A549 (cell line): ENCODE measurements around the gene MPHOSPH9. TPM values are rescaled to one million over a fixed set of nuclear protein-coding genes. Genes with fewer than 3 reads are reported as not detected.

Experiments used
- ATAC-seq, 2 experiments: fragments of 200-7000 bp in 1 of 2; fragments of >200 bp in 1 of 2; cut with Nextera tagmentation in 1 of 2; cut with Tn5 transposase in 1 of 2; 3 replicates each; pipeline versions ENCODE4 v1.8.0 to v1.9.1; 2018 to 2020; ENCODE audit warnings: mild to moderate bottlenecking in 1 of 2, moderate library complexity in 1 of 2
- CTCF ChIA-PET: fragments of 300-600 bp; sonication (Branson Sonifier 250); formaldehyde crosslinking; extraction: SDS; loops from one replicate; lab custom pipeline; 2021; ENCODE audit warnings: antibody characterized with exemption, inconsistent platforms; lab: Yijun Ruan, JAX
- POLR2A ChIA-PET: fragments of 350-600 bp; formaldehyde crosslinking; extraction: SDS; loops from one replicate; lab custom pipeline; 2021; ENCODE audit warnings: antibody characterized with exemption, inconsistent platforms; lab: Yijun Ruan, JAX
- DNase-seq, 2 experiments: peaks; one replicate each; pipeline versions ENCODE4 v3.0.0 to v3.0.0-alpha.2; 2011 to 2016; ENCODE audit warnings: low read depth in 1 of 2, low spot score in 1 of 2
- FAIRE-seq: peaks from 2 replicates; lab custom pipeline; 2011; peaks lifted over from hg19 to GRCh38; lab: Jason Lieb, UNC
- H3K27ac ChIP-seq, 2 experiments: fragments of >200 bp; sonication (Bioruptor Twin); formaldehyde crosslinking; 3 replicates each; pipeline ENCODE4 v1.5.1; 2016 to 2017
- H3K4me1 ChIP-seq: fragments of >200 bp; sonication (Bioruptor Twin); formaldehyde crosslinking; 3 replicates; pipeline ENCODE4 v1.6.1; 2016
- H3K4me2 ChIP-seq: fragments of >200 bp; sonication (Bioruptor Twin); formaldehyde crosslinking; 3 replicates; pipeline ENCODE4 v1.6.1; 2016
- H3K4me3 ChIP-seq: fragments of >200 bp; sonication (Bioruptor Twin); formaldehyde crosslinking; 3 replicates; pipeline ENCODE4 v1.5.1; 2016
- H3K9me3 ChIP-seq: fragments of >200 bp; sonication (Bioruptor Twin); formaldehyde crosslinking; 3 replicates; pipeline ENCODE4 v1.6.1; 2016
- CBX2 ChIP-seq: fragments of 200-600 bp; sonication (generic); IDR thresholded peaks from 2 replicates; pipeline ENCODE4 v1.6.1; 2016; ENCODE audit warnings: low read depth, mild to moderate bottlenecking, borderline replicate concordance
- EHMT2 ChIP-seq: fragments of 200-600 bp; sonication (generic); IDR thresholded peaks from 2 replicates; pipeline ENCODE4 v1.6.1; 2016; ENCODE audit warnings: antibody characterized with exemption, low read depth, mild to moderate bottlenecking, moderate library complexity
- EP300 ChIP-seq, 2 experiments: fragments of >200 bp; sonication (Bioruptor Twin); formaldehyde crosslinking; IDR thresholded peaks; 2 replicates in 1 of 2; 3 replicates in 1 of 2; pipeline ENCODE4 v1.6.1; 2016 to 2017
- ESRRA ChIP-seq: fragments of 150-350 bp; IDR thresholded peaks from 2 replicates; pipeline ENCODE4 v1.6.1; 2014; ENCODE audit warnings: mild to moderate bottlenecking, low read length, borderline replicate concordance
- HOXA7 ChIP-seq: fragments of 250-450 bp; sonication (Bioruptor Pico); IDR thresholded peaks from 2 replicates; pipeline ENCODE4 v1.5.0; 2020; ENCODE audit warnings: mild to moderate bottlenecking, moderate library complexity
- HOXB13 ChIP-seq: fragments of 250-450 bp; sonication (Bioruptor Pico); IDR thresholded peaks from 2 replicates; pipeline ENCODE4 v1.5.0; 2020; ENCODE audit warnings: low read depth, mild to moderate bottlenecking, moderate library complexity
- KDM1A ChIP-seq: fragments of 200-600 bp; sonication (generic); IDR thresholded peaks from 2 replicates; pipeline ENCODE4 v1.6.1; 2016; ENCODE audit warnings: low read depth, mild to moderate bottlenecking
- KDM5A ChIP-seq: fragments of 200-600 bp; sonication (generic); IDR thresholded peaks from 2 replicates; pipeline ENCODE4 v1.6.1; 2016; ENCODE audit warnings: antibody characterized with exemption, mild to moderate bottlenecking
- MAFK ChIP-seq: fragments of 450-650 bp; IDR thresholded peaks from 2 replicates; pipeline ENCODE4 v1.6.1; 2014; ENCODE audit not compliant: partially characterized antibody
- POLR2A ChIP-seq: IDR thresholded peaks from 2 replicates; pipeline ENCODE4 v1.6.1; 2012; ENCODE audit warnings: mild to moderate bottlenecking, low read length
- RCOR1 ChIP-seq: fragments of 150-350 bp; IDR thresholded peaks from 2 replicates; pipeline ENCODE4 v1.6.1; 2014; ENCODE audit warnings: antibody characterized with exemption, low read length, low read depth
- RFX5 ChIP-seq: fragments of 450-650 bp; IDR thresholded peaks from 2 replicates; pipeline ENCODE4 v1.7.1; 2014; ENCODE audit warnings: antibody characterized with exemption, mild to moderate bottlenecking, moderate library complexity
- SMC3 ChIP-seq: fragments of >200 bp; sonication (Bioruptor Twin); formaldehyde crosslinking; IDR thresholded peaks from 3 replicates; pipeline ENCODE4 v1.6.1; 2018; ENCODE audit warnings: inconsistent platforms
- SREBF2 ChIP-seq: fragments of 450-650 bp; IDR thresholded peaks from 2 replicates; pipeline ENCODE4 v1.6.1; 2014; ENCODE audit warnings: mild to moderate bottlenecking, moderate library complexity
- TP53 ChIP-seq: fragments of 250-450 bp; sonication (Bioruptor Pico); IDR thresholded peaks from 2 replicates; pipeline ENCODE4 v1.5.0; 2021; ENCODE audit warnings: mild to moderate bottlenecking, moderate library complexity
- WGBS: methylation state at CpG from one replicate; pipeline ENCODE4 v1.1.6; 2017; ENCODE audit errors: missing lambda C conversion rate; 5-methylcytosine and 5-hydroxymethylcytosine counted together
- polyA plus RNA-seq, 4 experiments: library from polyadenylated mRNA; depleted of rRNA in 3 of 4; stranded (reverse); fragments of >200 nt; fragmentation: RNase III in 1 of 4; extraction: RNeasy Plus Mini Kit Qiagen cat#74134 plus additional on column Dnase treatment in 1 of 4; gene quantifications; 2 replicates in 3 of 4; 3 replicates in 1 of 4; pipeline ENCODE4 v1.2.3, GENCODE V29; 2011 to 2017
- small RNA-seq, 6 experiments: library from RNA; depleted of rRNA; stranded (forward); fragments of <200 nt; gene quantifications; one replicate each; pipeline ENCODE3, GENCODE V24; 2012
- TF ChIP-seq, protein P1 (sequence below): IDR thresholded peaks from 2 replicates; pipeline ENCODE4 v1.6.1; 2012
- TF ChIP-seq, protein P2 (sequence below): fragments of 250-450 bp; sonication (Bioruptor Pico); IDR thresholded peaks from 2 replicates; pipeline ENCODE4 v1.5.0; 2020; ENCODE audit warnings: low read depth, mild to moderate bottlenecking, moderate library complexity
- TF ChIP-seq, protein P3 (sequence below): fragments of >200 bp; sonication (Bioruptor Twin); formaldehyde crosslinking; IDR thresholded peaks from 3 replicates; pipeline ENCODE4 v1.6.1; 2016

The MPHOSPH9 gene
- polyA plus RNA-seq, 2 of the 4 experiments (the other 2 are of a cell fraction): 31.0 to 74.9 TPM

DNA sequence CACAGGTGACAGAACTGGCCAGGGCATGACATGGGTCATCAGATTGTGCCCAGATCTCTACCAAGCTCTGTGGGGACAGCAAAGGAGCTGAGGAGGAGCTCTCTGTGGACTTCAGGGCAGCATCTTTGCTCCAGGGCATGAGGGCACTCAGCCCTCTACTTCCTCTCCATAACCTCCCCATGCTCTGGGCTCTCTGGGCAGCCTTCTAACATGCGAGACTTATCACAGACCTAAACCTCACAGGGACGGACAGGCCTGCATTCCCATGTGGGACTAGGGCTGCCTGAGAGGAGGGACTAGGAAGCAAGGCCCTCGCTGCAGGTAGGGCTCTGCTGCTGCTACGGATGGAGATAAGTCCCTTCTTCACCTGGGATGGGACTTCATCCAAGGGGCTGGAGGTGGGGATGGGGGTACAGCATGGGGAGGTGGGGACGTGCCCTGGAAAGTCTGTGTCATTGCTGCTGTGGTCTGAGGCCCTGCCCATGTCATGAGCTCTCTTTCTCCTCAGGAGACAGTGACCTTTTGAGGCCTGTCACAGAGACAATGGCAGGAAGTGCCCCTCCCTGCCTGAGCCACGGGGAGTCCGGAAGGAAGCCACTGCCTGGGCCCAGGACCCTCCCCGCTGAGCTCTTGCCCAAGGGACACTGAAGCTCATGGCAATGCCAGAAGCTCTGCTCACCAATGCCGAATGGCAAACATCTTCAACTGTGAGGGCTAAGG is 126.1 kb downstream of the MPHOSPH9 start:
- POLR2A ChIA-PET: no interaction called here
- Histone ChIP-seq H3K27ac (peak overlapping the region; percentile 20 to 66; a peak in 3 of 6 replicates), H3K4me2 (peak overlapping the region; percentile 30; the same call in 2 of the 3 replicates), H3K4me1 (peaks cover 36% of the 10 kb centered on the region), H3K4me3 (no peak overlapping the region), H3K9me3 (no peaks in the 10 kb centered on the region)
- TF ChIP-seq SMC3 (no peak), RCOR1 (no peak), KDM1A (no peak), HOXB13 (CRISPR knock-in tag) (no peak), POLR2A (no peak), HOXA7 (CRISPR knock-in tag) (no peak), EP300 (IDR thresholded peaks at IDR 0.05) (no peak), MAFK (no peak), RFX5 (no peak), SREBF2 (no peak)
- TF ChIP-seq, protein P1, sequence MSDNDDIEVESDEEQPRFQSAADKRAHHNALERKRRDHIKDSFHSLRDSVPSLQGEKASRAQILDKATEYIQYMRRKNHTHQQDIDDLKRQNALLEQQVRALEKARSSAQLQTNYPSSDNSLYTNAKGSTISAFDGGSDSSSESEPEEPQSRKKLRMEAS: no peak
- TF ChIP-seq, protein P2, sequence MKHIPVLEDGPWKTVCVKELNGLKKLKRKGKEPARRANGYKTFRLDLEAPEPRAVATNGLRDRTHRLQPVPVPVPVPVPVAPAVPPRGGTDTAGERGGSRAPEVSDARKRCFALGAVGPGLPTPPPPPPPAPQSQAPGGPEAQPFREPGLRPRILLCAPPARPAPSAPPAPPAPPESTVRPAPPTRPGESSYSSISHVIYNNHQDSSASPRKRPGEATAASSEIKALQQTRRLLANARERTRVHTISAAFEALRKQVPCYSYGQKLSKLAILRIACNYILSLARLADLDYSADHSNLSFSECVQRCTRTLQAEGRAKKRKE (CRISPR knock-in tag): no peak
- TF ChIP-seq, protein P3, sequence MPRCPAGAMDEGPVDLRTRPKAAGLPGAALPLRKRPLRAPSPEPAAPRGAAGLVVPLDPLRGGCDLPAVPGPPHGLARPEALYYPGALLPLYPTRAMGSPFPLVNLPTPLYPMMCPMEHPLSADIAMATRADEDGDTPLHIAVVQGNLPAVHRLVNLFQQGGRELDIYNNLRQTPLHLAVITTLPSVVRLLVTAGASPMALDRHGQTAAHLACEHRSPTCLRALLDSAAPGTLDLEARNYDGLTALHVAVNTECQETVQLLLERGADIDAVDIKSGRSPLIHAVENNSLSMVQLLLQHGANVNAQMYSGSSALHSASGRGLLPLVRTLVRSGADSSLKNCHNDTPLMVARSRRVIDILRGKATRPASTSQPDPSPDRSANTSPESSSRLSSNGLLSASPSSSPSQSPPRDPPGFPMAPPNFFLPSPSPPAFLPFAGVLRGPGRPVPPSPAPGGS: no peak
- WGBS: 74% methylated on average over 9 of the region's 9 CpGs
- no peak for FAIRE-seq
- peak in 1 of 2 experiments; percentile 39 for DNase-seq
- CTCF ChIA-PET: interaction anchor here (1.3 to 5.3 kb wide), 5 partner anchors 10 to 63 kb away, joined by 3 to 27 read pairs (median 4); partner anchors contain the start of gene PITPNM2
- no peak for ATAC-seq

DNA sequence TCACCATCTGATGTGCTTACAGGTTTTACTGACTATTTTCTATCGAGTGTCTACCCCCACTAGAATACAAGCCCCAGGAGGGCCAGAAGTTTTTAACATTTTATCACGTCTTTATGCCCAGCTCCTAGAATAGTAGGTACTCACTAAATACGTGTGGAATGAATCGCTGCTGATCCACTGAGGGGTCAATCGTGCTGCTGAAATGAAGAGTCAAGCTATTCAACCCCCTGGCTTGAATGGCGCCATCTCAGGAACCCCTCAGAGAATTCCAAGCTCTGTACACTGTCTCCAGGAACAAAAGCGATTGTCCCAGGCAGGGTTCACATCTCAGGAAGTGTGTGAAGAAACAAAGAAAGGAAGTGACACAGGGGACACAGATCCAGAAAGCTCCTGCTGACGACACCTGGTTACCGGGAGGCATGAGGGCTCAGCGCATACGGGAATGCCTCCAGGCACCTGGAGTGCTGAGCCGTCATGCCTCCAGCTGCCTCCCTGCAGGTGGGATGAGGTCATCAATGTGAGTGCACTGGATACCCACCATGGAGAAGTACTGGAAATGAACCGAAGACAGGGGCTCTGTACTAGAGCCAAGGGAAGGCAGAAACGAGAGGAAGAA is 127.6 kb downstream of the MPHOSPH9 start:
- Histone ChIP-seq H3K4me1 (peaks cover 36% of the 10 kb centered on the region), H3K9me3 (no peaks in the 10 kb centered on the region)
- FAIRE-seq: no peak
- no peak for ATAC-seq
- TF ChIP-seq EHMT2: no peak
- TF ChIP-seq ESRRA: no peak
- TF ChIP-seq TP53 (CRISPR knock-in tag): no peak
- no peak for TF ChIP-seq RFX5
- TF ChIP-seq, all 56 proteins: peak for 0
- H3K4me2 ChIP-seq: no peak overlapping the region
- POLR2A ChIA-PET: no interaction called here
- CTCF ChIA-PET: interaction anchor here (1.3 to 5.3 kb wide), 4 partner anchors 12 to 61 kb away, joined by 4 to 27 read pairs (median 4); no protein-coding TSS in a partner anchor
- peak overlapping the region in 1 of 2 experiments; percentile 20; a peak in 1 of 6 replicates for H3K27ac ChIP-seq
- H3K4me3 ChIP-seq: no peak overlapping the region
- WGBS: 91% methylated on average over 14 of the region's 14 CpGs
- DNase-seq: no peak

DNA sequence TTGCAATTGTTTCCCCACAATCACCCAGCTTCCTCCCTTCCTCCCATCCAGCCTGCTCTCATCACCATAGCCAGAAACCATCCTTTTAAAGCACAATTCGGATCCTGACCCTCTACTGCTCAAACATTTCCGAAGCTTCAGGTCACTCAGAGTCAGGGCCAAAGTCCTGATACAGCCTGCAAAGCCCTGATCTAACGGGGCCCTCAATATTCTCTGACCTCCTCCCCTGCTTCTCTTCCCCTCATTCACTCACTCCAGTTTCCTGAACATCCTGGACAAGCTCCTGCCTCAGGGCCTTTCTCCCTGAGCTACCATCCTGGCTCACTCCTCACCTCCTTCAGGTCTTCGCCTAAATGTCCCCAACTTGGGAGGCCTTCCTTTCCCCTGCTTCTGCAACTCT is 128.1 kb downstream of the MPHOSPH9 start:
- peaks cover 36% of the 10 kb centered on the region for H3K4me1 ChIP-seq
- ChIA-PET POLR2A (no interaction called here), CTCF (interaction anchor here (1.3 to 5.3 kb wide), 3 partner anchors 19 to 61 kb away, joined by 4 to 27 read pairs (median 5); no protein-coding TSS in a partner anchor)
- ATAC-seq (no peak), DNase-seq (no peak), FAIRE-seq (no peak)
- H3K4me2 ChIP-seq: no peak overlapping the region
- H3K27ac ChIP-seq: peak overlapping the region in 1 of 2 experiments; percentile 20; a peak in 1 of 6 replicates
- H3K9me3 ChIP-seq: no peaks in the 10 kb centered on the region
- TF ChIP-seq CBX2 (no peak), KDM5A (no peak)
- WGBS: 95% methylated on average over 4 of the region's 4 CpGs
- no peak overlapping the region for H3K4me3 ChIP-seq

Small RNA genes within 50 kb of the gene (small RNA-seq; reads per million reads assigned to genes)
- 0 to 0.19 (median 0) reads per million in 6 experiments for gene RNA5SP375

Other genes starting within 250 kb of the MPHOSPH9 start
- 2.6 and 4.3 TPM in 2 replicates for gene PITPNM2, start 82.1 kb downstream of the MPHOSPH9 start, polyA plus RNA-seq (2011; rRNA removed)
- gene PITPNM2, start 82.1 kb downstream of the MPHOSPH9 start, polyA plus RNA-seq (2017; fragmentation: RNase III; extraction: RNeasy Plus Mini Kit Qiagen cat#74134 plus additional on column Dnase treatment): 10.8 to 14.6 TPM (median 13.6 TPM) in 3 replicates
- gene MTRFR, start 295 bp upstream of the MPHOSPH9 start, polyA plus RNA-seq (2011; rRNA removed): 15.5 and 16.0 TPM in 2 replicates
- gene MTRFR, start 295 bp upstream of the MPHOSPH9 start, polyA plus RNA-seq (2017; fragmentation: RNase III; extraction: RNeasy Plus Mini Kit Qiagen cat#74134 plus additional on column Dnase treatment): 23.5 to 27.6 TPM (median 25.2 TPM) in 3 replicates
- gene CDK2AP1, start 38.7 kb upstream of the MPHOSPH9 start, polyA plus RNA-seq (2011; rRNA removed): 249 and 329 TPM in 2 replicates
- 146 to 167 TPM (median 157 TPM) in 3 replicates for gene CDK2AP1, start 38.7 kb upstream of the MPHOSPH9 start, polyA plus RNA-seq (2017; fragmentation: RNase III; extraction: RNeasy Plus Mini Kit Qiagen cat#74134 plus additional on column Dnase treatment)
- 33.4 and 35.7 TPM in 2 replicates for gene SBNO1, start 131.7 kb upstream of the MPHOSPH9 start, polyA plus RNA-seq (2011; rRNA removed)
- 24.4 to 25.9 TPM (median 25.2 TPM) in 3 replicates for gene SBNO1, start 131.7 kb upstream of the MPHOSPH9 start, polyA plus RNA-seq (2017; fragmentation: RNase III; extraction: RNeasy Plus Mini Kit Qiagen cat#74134 plus additional on column Dnase treatment)
- gene KMT5A, start 151.0 kb upstream of the MPHOSPH9 start, polyA plus RNA-seq (2011; rRNA removed): 32.9 and 40.5 TPM in 2 replicates
- gene KMT5A, start 151.0 kb upstream of the MPHOSPH9 start, polyA plus RNA-seq (2017; fragmentation: RNase III; extraction: RNeasy Plus Mini Kit Qiagen cat#74134 plus additional on column Dnase treatment): 37.5 to 41.9 TPM (median 40.8 TPM) in 3 replicates
- gene RILPL2, start 203.5 kb upstream of the MPHOSPH9 start, polyA plus RNA-seq (2011; rRNA removed): 2.4 TPM in 2 replicates
- gene RILPL2, start 203.5 kb upstream of the MPHOSPH9 start, polyA plus RNA-seq (2017; fragmentation: RNase III; extraction: RNeasy Plus Mini Kit Qiagen cat#74134 plus additional on column Dnase treatment): 2.1 to 3.1 TPM (median 2.9 TPM) in 3 replicates
- gene SNRNP35, start 225.0 kb upstream of the MPHOSPH9 start, polyA plus RNA-seq (2011; rRNA removed): 14.3 and 19.1 TPM in 2 replicates
- 20.6 to 23.6 TPM (median 21.5 TPM) in 3 replicates for gene SNRNP35, start 225.0 kb upstream of the MPHOSPH9 start, polyA plus RNA-seq (2017; fragmentation: RNase III; extraction: RNeasy Plus Mini Kit Qiagen cat#74134 plus additional on column Dnase treatment)